GM12864 (cell line): ENCODE data around the gene SPDYE4.

Source experiments
- DNase-seq: peaks from one replicate; pipeline ENCODE4 v3.0.0-alpha.2; 2011; ENCODE audit warnings: low read depth
- H3K4me3 ChIP-seq: 2 replicates; pipeline ENCODE4 v1.5.1; 2011; ENCODE audit warnings: mild to moderate bottlenecking, low read depth, low read length, control low read depth
- TF ChIP-seq, protein P1 (sequence below): IDR thresholded peaks from 2 replicates; pipeline ENCODE4 v1.5.1; 2011; ENCODE audit warnings: low read depth, mild to moderate bottlenecking, moderate library complexity, low read length, control low read depth, inconsistent platforms; ENCODE audit errors: missing control alignments

Gene SPDYE4

DNA sequence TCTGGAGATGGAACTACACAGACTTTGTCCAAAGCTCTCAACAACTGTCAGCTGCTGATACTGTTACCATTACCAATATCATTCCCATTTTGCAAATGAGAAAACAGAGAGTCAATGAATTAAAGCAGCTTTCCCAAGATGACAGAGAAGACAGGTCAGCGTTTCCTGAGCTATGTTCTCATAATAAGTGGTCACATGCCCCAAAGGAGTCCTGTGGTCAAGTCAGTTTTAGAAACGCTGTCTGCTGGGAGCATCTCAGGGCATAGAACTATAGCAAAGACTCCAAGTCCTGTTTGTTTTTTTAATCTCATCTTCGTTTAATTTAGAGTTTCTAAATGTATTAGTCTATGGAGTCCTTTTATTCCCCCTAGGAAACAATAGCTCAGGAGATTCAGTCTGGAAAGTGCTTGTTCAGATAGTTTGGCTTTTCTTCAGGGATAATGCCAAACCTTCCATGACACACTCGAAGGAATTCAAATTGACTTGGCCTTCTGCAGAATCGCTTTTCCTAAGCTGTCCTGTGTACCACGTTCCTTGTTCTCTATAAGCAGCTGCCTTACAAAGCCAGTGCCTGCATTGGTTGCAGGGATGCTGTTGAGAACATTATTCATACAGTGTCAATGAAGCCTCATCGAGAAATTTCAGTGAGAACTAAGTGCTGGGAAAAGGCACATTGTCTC lies 25.8 kb downstream of the SPDYE4 start:
- DNase-seq: no peak
- H3K4me3 ChIP-seq: no peak overlapping the region
- TF ChIP-seq, protein P1, sequence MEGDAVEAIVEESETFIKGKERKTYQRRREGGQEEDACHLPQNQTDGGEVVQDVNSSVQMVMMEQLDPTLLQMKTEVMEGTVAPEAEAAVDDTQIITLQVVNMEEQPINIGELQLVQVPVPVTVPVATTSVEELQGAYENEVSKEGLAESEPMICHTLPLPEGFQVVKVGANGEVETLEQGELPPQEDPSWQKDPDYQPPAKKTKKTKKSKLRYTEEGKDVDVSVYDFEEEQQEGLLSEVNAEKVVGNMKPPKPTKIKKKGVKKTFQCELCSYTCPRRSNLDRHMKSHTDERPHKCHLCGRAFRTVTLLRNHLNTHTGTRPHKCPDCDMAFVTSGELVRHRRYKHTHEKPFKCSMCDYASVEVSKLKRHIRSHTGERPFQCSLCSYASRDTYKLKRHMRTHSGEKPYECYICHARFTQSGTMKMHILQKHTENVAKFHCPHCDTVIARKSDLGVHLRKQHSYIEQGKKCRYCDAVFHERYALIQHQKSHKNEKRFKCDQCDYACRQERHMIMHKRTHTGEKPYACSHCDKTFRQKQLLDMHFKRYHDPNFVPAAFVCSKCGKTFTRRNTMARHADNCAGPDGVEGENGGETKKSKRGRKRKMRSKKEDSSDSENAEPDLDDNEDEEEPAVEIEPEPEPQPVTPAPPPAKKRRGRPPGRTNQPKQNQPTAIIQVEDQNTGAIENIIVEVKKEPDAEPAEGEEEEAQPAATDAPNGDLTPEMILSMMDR: no peak

DNA sequence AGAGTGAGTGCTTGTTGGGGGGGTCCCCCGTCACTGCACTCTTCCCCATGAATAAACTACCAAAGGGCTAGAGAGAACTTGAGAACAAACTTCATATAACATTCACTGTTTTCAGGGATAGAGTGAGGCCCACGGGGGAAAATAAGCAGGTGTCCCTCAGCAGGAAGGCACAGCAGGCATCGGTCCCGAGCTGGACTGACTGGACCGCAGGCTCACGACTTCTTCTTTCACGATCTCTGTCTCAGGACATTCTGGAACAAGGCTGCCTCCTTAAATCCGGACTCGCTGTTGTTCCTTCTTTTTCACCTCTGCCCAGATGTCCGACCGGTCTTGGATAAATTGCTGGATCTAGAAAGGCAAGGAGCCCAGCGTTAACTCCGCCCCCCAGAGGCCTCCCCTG lies 28.5 kb downstream of the SPDYE4 start:
- TF ChIP-seq, protein P1: no peak
- DNase-seq: no peak

DNA sequence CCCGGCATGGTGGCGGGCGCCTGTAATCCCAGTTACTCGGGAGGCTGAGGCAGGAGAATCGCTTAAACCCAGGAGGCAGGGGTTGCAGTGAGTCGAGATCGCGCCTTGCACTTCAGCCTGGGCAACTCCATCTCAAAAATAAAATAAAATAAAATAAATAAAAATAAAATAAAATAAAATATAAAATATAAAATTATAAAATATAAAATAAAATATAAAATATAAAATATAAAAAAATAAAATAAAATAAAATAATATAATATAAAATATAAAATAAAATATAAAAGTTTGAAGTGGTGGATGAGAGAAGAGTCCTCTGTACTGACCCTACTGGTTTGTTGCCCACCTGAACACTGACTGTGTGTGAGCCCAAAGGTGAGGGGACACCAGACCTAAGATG lies 28.9 kb downstream of the SPDYE4 start:
- DNase-seq: no peak
- TF ChIP-seq, protein P1: no peak
- no peak overlapping the region for H3K4me3 ChIP-seq

More for the DNA sequence above, 28.5 kb downstream of the SPDYE4 start:
- H3K4me3 ChIP-seq: no peak overlapping the region

DNA sequence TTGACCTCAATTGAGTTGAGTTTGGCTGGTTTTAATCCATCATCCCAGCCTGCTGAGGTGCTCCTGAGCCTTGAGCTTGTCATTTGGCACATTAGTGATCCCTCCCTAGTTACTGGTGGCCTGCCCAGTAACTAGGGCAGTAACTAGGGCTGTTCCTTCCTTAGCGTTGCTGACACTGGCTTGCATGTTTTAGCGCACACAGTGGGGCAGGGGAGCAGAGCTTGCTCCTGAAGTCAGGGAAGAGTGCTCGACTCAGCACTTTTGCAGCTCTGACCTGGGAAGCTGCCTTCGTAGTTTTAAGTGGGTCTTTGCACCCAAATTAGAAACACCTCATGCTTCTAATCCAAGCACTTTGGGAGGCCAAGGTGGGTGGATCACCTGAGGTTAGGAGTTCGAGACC lies 29.4 kb downstream of the SPDYE4 start:
- no peak for DNase-seq
- TF ChIP-seq, protein P1: no peak
- H3K4me3 ChIP-seq: no peak overlapping the region

DNA sequence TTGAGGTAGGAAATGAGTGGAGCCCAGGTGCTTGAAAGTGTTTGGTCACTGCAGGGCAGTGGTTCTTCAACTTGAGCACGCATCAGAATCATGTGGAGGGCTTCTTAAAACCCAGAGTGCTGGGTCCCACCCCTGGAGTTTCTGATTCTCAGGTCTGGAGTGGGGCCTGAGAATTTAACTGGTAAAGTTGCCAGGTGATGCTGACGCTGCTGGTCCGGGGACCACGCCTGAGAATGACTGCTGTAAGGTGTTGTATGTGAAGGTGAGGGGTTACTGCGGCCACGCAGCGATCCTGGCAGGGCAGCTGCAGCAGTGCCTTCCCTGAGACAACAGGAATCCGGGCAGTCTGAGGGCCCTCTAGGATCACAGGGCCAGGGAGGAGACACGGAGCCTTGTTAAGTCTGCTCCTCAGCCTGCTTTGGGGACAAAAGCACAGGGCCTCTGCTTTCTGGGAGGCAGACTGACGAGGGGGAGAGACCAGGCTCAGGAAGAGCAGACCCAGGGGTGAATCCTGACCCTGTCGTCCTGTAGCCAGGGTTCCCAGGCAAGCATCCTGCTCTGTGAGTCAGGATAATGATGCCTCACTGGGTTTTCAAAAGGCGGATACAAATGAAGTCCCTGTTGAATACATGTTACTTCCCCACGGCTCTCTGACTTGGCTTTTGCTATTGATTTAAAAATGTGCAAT lies 30.0 kb downstream of the SPDYE4 start:
- TF ChIP-seq, protein P1: no peak
- no peak overlapping the region for H3K4me3 ChIP-seq
- DNase-seq: no peak

DNA sequence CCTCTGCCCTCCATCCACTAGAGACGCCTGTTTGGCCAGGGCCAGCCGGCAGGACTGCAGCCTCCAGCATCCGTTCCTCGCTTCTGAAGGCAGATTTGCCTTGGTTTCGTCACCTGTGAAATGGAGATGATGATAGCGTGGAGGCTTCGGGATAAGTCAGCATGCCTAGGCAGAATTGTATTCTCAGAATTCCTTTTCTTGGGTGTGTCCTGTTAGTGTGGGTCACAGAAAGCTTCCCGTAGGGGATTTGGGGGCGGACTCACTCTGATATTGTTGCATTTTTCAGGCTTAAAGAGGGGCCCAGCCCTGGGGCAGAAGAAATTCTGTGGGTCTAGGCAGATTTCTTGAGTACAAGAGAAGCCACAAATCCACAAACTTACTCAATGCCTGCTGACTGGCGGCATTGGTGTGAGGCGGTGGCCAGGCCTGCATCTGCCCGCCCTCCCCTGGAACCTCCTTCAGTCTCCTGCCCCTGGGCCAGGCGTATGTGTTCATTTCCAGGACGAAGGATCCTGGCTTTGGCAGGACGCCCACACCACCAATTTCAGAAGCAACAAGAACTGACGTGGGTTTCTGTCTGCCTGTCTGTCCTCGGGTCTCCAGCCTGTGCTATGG lies 31.3 kb downstream of the SPDYE4 start:
- DNase-seq: no peak
- H3K4me3 ChIP-seq: no peak overlapping the region
- TF ChIP-seq, protein P1: no peak
